Measurements from ENCODE around the gene ATF5.

- TF ChIP-seq CTCF (IDR thresholded peaks at IDR 0.05) (no peak), ZFX (IDR thresholded peaks at IDR 0.05; ENCODE audit: borderline replicate concordance) (no peak)
Observed at GRCh38 chr19:49920624-49921363, 8.2 kb upstream of the ATF5 start.
